K562 (cell line): Measurements from ENCODE around the gene MMAB. TPM values are rescaled to one million over a fixed set of nuclear protein-coding genes. Genes with fewer than 3 reads are reported as not detected.

ENCODE experiments used
- ATAC-seq: fragments of 200-7000 bp; cut with Tn5 transposase; 3 replicates; pipeline ENCODE4 v1.9.1; 2020; ENCODE audit warnings: moderate library complexity
- BruUV-seq: library from RNA; stranded (reverse); fragments of 400-500 nt; replicated peaks from 2 replicates; lab custom pipeline; 2021; lab: Mats Ljungman, UMichigan
- CTCF ChIA-PET: fragments of 300-600 bp; formaldehyde crosslinking; extraction: SDS; loops from one replicate; lab custom pipeline; 2021; ENCODE audit warnings: low intra/inter-chr PET ratio; lab: Yijun Ruan, JAX
- POLR2A ChIA-PET: fragments of 300-600, 350-650 bp; sonication (Branson Sonifier 250); formaldehyde crosslinking; extraction: SDS; loops from one replicate; lab custom pipeline; 2021; ENCODE audit warnings: antibody characterized with exemption, inconsistent platforms; lab: Yijun Ruan, JAX
- DNase-seq, 4 experiments: peaks; one replicate each; pipeline versions ENCODE4 v3.0.0 to v3.0.0-alpha.2; 2011 to 2018; ENCODE audit warnings: low spot score in 3 of 4, mixed read lengths in 3 of 4; ENCODE audit errors: extremely low read depth in 1 of 4
- FAIRE-seq: peaks from 2 replicates; lab custom pipeline; 2011; peaks lifted over from hg19 to GRCh38; lab: Jason Lieb, UNC
- H2AFZ ChIP-seq: 2 replicates; pipeline ENCODE4 v1.6.0; 2011; ENCODE audit warnings: low read depth, low read length, control low read depth, inconsistent platforms
- H3K27ac ChIP-seq: fragments of 200-600 bp; 3 replicates; pipeline ENCODE4 v1.8.0; 2011; ENCODE audit warnings: low read depth, mild to moderate bottlenecking, control low read depth, inconsistent platforms, low read length, moderate library complexity, mixed read lengths; ENCODE audit errors: extremely low read depth
- H3K27me3 ChIP-seq, 2 experiments: fragments of 300-600 bp in 1 of 2; 2 replicates in 1 of 2; 3 replicates in 1 of 2; pipeline versions ENCODE4 v1.6.0 to v1.8.0; 2011; ENCODE audit warnings: inconsistent platforms in 2 of 2, low read length in 2 of 2, mild to moderate bottlenecking in 1 of 2, mixed read lengths in 1 of 2, moderate library complexity in 1 of 2; ENCODE audit not compliant: control insufficient read depth in 2 of 2, insufficient read depth in 2 of 2
- H3K36me3 ChIP-seq: fragments of 300-600 bp; 3 replicates; pipeline ENCODE4 v1.8.0; 2011; ENCODE audit warnings: mild to moderate bottlenecking, low read length, inconsistent platforms; ENCODE audit not compliant: control insufficient read depth, insufficient read depth
- H3K4me1 ChIP-seq, 2 experiments: fragments of 200-600 bp in 1 of 2; replicated peaks in 1 of 2; 2 replicates in 1 of 2; 3 replicates in 1 of 2; pipeline versions ENCODE4 v1.5.1 to v1.8.0; 2011; ENCODE audit warnings: inconsistent platforms in 2 of 2, low read length in 2 of 2, mild to moderate bottlenecking in 1 of 2, mixed read lengths in 1 of 2, moderate library complexity in 1 of 2; ENCODE audit not compliant: control insufficient read depth in 2 of 2, insufficient read depth in 2 of 2
- H3K4me2 ChIP-seq: 2 replicates; pipeline ENCODE4 v1.6.1; 2011; ENCODE audit warnings: low read length, control low read depth, inconsistent platforms, mixed read lengths; ENCODE audit not compliant: insufficient read depth
- H3K4me3 ChIP-seq: fragments of 200-600 bp; sonication (generic), shearing (Covaris generic); 2 replicates; pipeline ENCODE4 v1.5.1; 2016; ENCODE audit warnings: control low read depth, inconsistent platforms
- H3K79me2 ChIP-seq: fragments of 200-600 bp; 3 replicates; pipeline ENCODE4 v1.8.0; 2011; ENCODE audit warnings: low read length, inconsistent platforms; ENCODE audit not compliant: control insufficient read depth, insufficient read depth
- H3K9ac ChIP-seq, 2 experiments: 2 replicates each; pipeline versions ENCODE4 v1.6.0 to v1.6.1; 2011; ENCODE audit warnings: low read depth in 2 of 2, low read length in 2 of 2, control low read depth in 1 of 2, inconsistent platforms in 1 of 2, mild to moderate bottlenecking in 1 of 2, mixed read lengths in 1 of 2; ENCODE audit not compliant: insufficient read depth in 1 of 2
- H3K9me1 ChIP-seq: one replicate; pipeline ENCODE4 v1.6.0; 2011; ENCODE audit warnings: inconsistent platforms, mild to moderate bottlenecking, low read length, moderate library complexity; ENCODE audit not compliant: control insufficient read depth, insufficient read depth
- H3K9me3 ChIP-seq: replicated peaks from 2 replicates; pipeline ENCODE4 v1.5.1; 2011; ENCODE audit warnings: low read depth, low read length, inconsistent platforms; ENCODE audit not compliant: control insufficient read depth, insufficient read depth
- H4K20me1 ChIP-seq: replicated peaks from 2 replicates; pipeline ENCODE4 v1.6.1; 2011; ENCODE audit warnings: low read length, inconsistent platforms, mixed read lengths; ENCODE audit not compliant: control insufficient read depth, insufficient read depth
- ATF7 ChIP-seq: fragments of 450-650 bp; IDR thresholded peaks from 2 replicates; pipeline ENCODE4 v1.7.1; 2014; ENCODE audit warnings: mild to moderate bottlenecking, moderate library complexity
- CC2D1A ChIP-seq: fragments of 450-650 bp; IDR thresholded peaks from 2 replicates; pipeline ENCODE4 v1.6.1; 2017; ENCODE audit warnings: mild to moderate bottlenecking
- E2F6 ChIP-seq, 2 experiments: IDR thresholded peaks; 2 replicates each; pipeline ENCODE4 v1.6.1; 2011; ENCODE audit warnings: borderline replicate concordance in 1 of 2, control low read depth in 1 of 2, low read depth in 1 of 2, low read length in 1 of 2, mild to moderate bottlenecking in 1 of 2, mixed read lengths in 1 of 2, moderate library complexity in 1 of 2; ENCODE audit not compliant: insufficient read depth in 1 of 2, insufficient read length in 1 of 2, poor library complexity in 1 of 2, severe bottlenecking in 1 of 2; ENCODE audit errors: extremely low read depth in 1 of 2
- FOXM1 ChIP-seq, 2 experiments: fragments of 450-650 bp in 1 of 2; sonication (generic) in 1 of 2; formaldehyde crosslinking in 1 of 2; IDR thresholded peaks; 2 replicates each; pipeline versions ENCODE4 v1.6.1 to v1.9.0; 2017 to 2022; ENCODE audit warnings: low read depth in 2 of 2, mild to moderate bottlenecking in 2 of 2, missing genetic modification reagents in 1 of 2, moderate library complexity in 1 of 2
- IFI16 ChIP-seq: fragments of 250-450 bp; sonication (Bioruptor Pico); IDR thresholded peaks from 2 replicates; pipeline ENCODE4 v2.1.2; 2022; ENCODE audit warnings: mild to moderate bottlenecking, inconsistent platforms
- KLF10 ChIP-seq: fragments of 250-450 bp; sonication (Bioruptor Pico); IDR thresholded peaks from 2 replicates; pipeline ENCODE4 v1.6.1; 2021; ENCODE audit warnings: matching md5 sums
- MAFK ChIP-seq: IDR thresholded peaks from 2 replicates; pipeline ENCODE4 v1.6.1; 2011; ENCODE audit warnings: low read length, improper control_type of control experiment
- MEF2A ChIP-seq: IDR thresholded peaks from 2 replicates; pipeline ENCODE4 v1.6.1; 2011; ENCODE audit warnings: low read depth, mild to moderate bottlenecking, low read length, moderate library complexity; ENCODE audit not compliant: control insufficient read depth
- PTRF ChIP-seq: fragments of 450-650 bp; IDR thresholded peaks from 2 replicates; pipeline ENCODE4 v1.6.1; 2016; ENCODE audit warnings: mild to moderate bottlenecking, missing genetic modification characterization, missing compliant biosample characterization
- RBM39 ChIP-seq: fragments of 200-400 bp; formaldehyde crosslinking; optimal IDR thresholded peaks from 2 replicates; pipeline ENCODE3; 2018; ENCODE audit warnings: low read depth, low read length
- ZBED1 ChIP-seq: IDR thresholded peaks from 2 replicates; pipeline ENCODE4 v1.6.1; 2014
- ZBTB49 ChIP-seq: sonication (generic); formaldehyde crosslinking; IDR thresholded peaks from 2 replicates; pipeline ENCODE4 v1.8.0; 2022; ENCODE audit warnings: missing genetic modification reagents, mild to moderate bottlenecking, borderline replicate concordance
- ZBTB9 ChIP-seq: fragments of 450-650 bp; formaldehyde crosslinking; IDR thresholded peaks from 2 replicates; pipeline ENCODE4 v1.4.0; 2020; ENCODE audit warnings: mild to moderate bottlenecking, moderate library complexity
- ZNF436 ChIP-seq: fragments of 250-450, 450-650 bp; sonication (Bioruptor Pico); formaldehyde crosslinking; IDR thresholded peaks from 2 replicates; pipeline ENCODE4 v1.7.0; 2020; ENCODE audit warnings: mild to moderate bottlenecking
- ZNF740 ChIP-seq, 3 experiments: fragments of 200-800 bp in 1 of 3; sonication (Bioruptor generic) in 1 of 3; sonication (generic) in 1 of 3; formaldehyde crosslinking in 1 of 3; IDR thresholded peaks; 2 replicates each; pipeline versions ENCODE4 v1.6.1 to v1.8.0; 2016 to 2022; ENCODE audit warnings: mild to moderate bottlenecking in 2 of 3, missing compliant biosample characterization in 2 of 3, missing genetic modification characterization in 2 of 3, missing genetic modification reagents in 1 of 3
- WGBS: fragments of 100-300 bp; shearing (Covaris generic); methylation state at CpG from one replicate; pipeline ENCODE4 v1.1.6; 2016; ENCODE audit warnings: low coverage, mixed read lengths; ENCODE audit not compliant: insufficient coverage; ENCODE audit errors: missing lambda C conversion rate; 5-methylcytosine and 5-hydroxymethylcytosine counted together
- in situ Hi-C: fragments of 300-500 bp; cut with MboI; formaldehyde crosslinking; loops from 4 replicates; pipeline ENCODE4 v1.15.0; 2018; ENCODE audit warnings: inconsistent platforms, mixed read lengths
- intact Hi-C: fragments of 100-400 bp; cut with micrococcal nuclease; formaldehyde crosslinking; loops from 2 replicates; pipeline ENCODE4 v1.14.2; 2022
- polyA plus RNA-seq, 8 experiments: library from polyadenylated mRNA; depleted of rRNA in 4 of 8; stranded (reverse) in 5 of 8; unstranded in 3 of 8; fragments of >200 nt; fragmentation: Nextera tagmentation in 2 of 8; fragmentation: Illumina TruSeq in 1 of 8; extraction: Ambion mirVana in 2 of 8; extraction: Trizol in 1 of 8; gene quantifications; 2 replicates each; pipeline versions ENCODE4 v1.2.1 to v1.2.3, GENCODE V29; 2011 to 2014; ENCODE audit warnings: inconsistent platforms in 1 of 8, missing spikeins in 1 of 8
- total RNA-seq, 7 experiments: library from RNA; depleted of rRNA in 6 of 7; stranded (reverse); fragments of >200 nt in 6 of 7; fragmentation: Illumina TruSeq in 2 of 7; extraction: Trizol in 2 of 7; gene quantifications; 2 replicates each; pipeline versions ENCODE4 v1.2.1 to v1.2.3, GENCODE V29; 2011 to 2021; ENCODE audit warnings: low replicate concordance in 1 of 7

MMAB gene
- total and polyA plus RNA-seq, 9 of the 15 experiments (the other 6 are each of a cell fraction or from before 2014, with no cell fraction given) = 9.5 to 76.1 (median 46.2) TPM

- 0 out of 4 replicates have a peak overlapping the region, but pooled peaks of 1 of the 2 experiments have one; percentile 28 for H3K9ac ChIP-seq
- in situ Hi-C loops = no loop called here
- POLR2A ChIA-PET = interaction anchor here (0.6 to 1.5 kb wide), 2 partner anchors 9 to 1184 kb away, joined by 3 to 7 read pairs; no protein-coding TSS in a partner anchor
- peaks cover 3% of the 10 kb centered on the region; the same call in 1 of the 2 replicates for H3K9me3 ChIP-seq
- no peaks in the 10 kb centered on the region for H3K36me3 ChIP-seq
- H3K4me1 ChIP-seq = no peaks in the 10 kb centered on the region; a peak in 1 of 5 replicates
- H3K4me2 ChIP-seq = no peak overlapping the region
- 1% methylated on average over 5 of the region's 5 CpGs for WGBS
- intact Hi-C loops = no loop called here
- no peaks in the 10 kb centered on the region for H3K9me1 ChIP-seq
- DNase-seq (no peak), ATAC-seq (no peak), FAIRE-seq (no peak)
- no TSS peak for BruUV-seq
- H2AFZ ChIP-seq = no peak overlapping the region
- H4K20me1 ChIP-seq = no peaks in the 10 kb centered on the region; the same call in 1 of the 2 replicates
- CTCF ChIA-PET = no interaction called here
- H3K27me3 ChIP-seq = peaks cover 53 to 95% of the 10 kb centered on the region in 2 experiments
- H3K4me3 ChIP-seq = no peak overlapping the region
- no peak overlapping the region for H3K27ac ChIP-seq
- no peaks in the 10 kb centered on the region for H3K79me2 ChIP-seq
- TF ChIP-seq IFI16 (CRISPR knock-in tag) = no peak
- TF ChIP-seq E2F6 (IDR thresholded peaks at IDR 0.05; ENCODE audit: borderline replicate concordance in 1 of 2, extremely low read depth in 1 of 2, insufficient read depth in 1 of 2, insufficient read length in 1 of 2, low read depth in 1 of 2, low read length in 1 of 2, poor library complexity in 1 of 2, severe bottlenecking in 1 of 2) = no peak
- TF ChIP-seq MEF2A = no peak
- no peak for TF ChIP-seq ZBTB49 (CRISPR knock-in tag)
- TF ChIP-seq ZBTB9 (CRISPR knock-in tag) = no peak
- no peak for TF ChIP-seq FOXM1 (IDR thresholded peaks at IDR 0.05; ENCODE audit: low read depth)
- no peak for TF ChIP-seq FOXM1 (CRISPR knock-in tag; IDR thresholded peaks at IDR 0.05; ENCODE audit: low read depth)
- TF ChIP-seq RBM39 = no peak
- TF ChIP-seq PTRF (tag) = no peak
- TF ChIP-seq ZNF436 (CRISPR knock-in tag) = no peak
- TF ChIP-seq ZBED1 = no peak
- no peak for TF ChIP-seq ATF7
- no peak for TF ChIP-seq KLF10 (CRISPR knock-in tag)
- TF ChIP-seq CC2D1A = no peak
- no peak for TF ChIP-seq ZNF740 (CRISPR knock-in tag; IDR thresholded peaks at IDR 0.05)
- no peak for TF ChIP-seq ZNF740 (tag; IDR thresholded peaks at IDR 0.05)
- TF ChIP-seq MAFK = no peak
Measured at GRCh38 chr12:109545826-109546225, 27.5 kb downstream of the MMAB start.
